Measurements from ENCODE around the gene CYP46A1.
A peak's percentile ranks its signal among the peaks of the same experiment; 100 is the strongest.

GRCh38 chr14:99729991-99730875, 46.1 kb downstream of the CYP46A1 start:
- TF ChIP-seq ZFX (IDR thresholded peaks at IDR 0.05; ENCODE audit: borderline replicate concordance): no peak
- TF ChIP-seq, protein P1, sequence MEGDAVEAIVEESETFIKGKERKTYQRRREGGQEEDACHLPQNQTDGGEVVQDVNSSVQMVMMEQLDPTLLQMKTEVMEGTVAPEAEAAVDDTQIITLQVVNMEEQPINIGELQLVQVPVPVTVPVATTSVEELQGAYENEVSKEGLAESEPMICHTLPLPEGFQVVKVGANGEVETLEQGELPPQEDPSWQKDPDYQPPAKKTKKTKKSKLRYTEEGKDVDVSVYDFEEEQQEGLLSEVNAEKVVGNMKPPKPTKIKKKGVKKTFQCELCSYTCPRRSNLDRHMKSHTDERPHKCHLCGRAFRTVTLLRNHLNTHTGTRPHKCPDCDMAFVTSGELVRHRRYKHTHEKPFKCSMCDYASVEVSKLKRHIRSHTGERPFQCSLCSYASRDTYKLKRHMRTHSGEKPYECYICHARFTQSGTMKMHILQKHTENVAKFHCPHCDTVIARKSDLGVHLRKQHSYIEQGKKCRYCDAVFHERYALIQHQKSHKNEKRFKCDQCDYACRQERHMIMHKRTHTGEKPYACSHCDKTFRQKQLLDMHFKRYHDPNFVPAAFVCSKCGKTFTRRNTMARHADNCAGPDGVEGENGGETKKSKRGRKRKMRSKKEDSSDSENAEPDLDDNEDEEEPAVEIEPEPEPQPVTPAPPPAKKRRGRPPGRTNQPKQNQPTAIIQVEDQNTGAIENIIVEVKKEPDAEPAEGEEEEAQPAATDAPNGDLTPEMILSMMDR (IDR thresholded peaks at IDR 0.05): peak; percentile 98

Data from 22Rv1 (cell line).